ENCODE results near the gene RNF144A. TPM values are rescaled to one million over a fixed set of nuclear protein-coding genes. Genes with fewer than 3 reads are reported as not detected.

RNF144A gene
- total and polyA plus RNA-seq, 2 experiments from 2014 or later: 5.4 to 10.1 TPM

DNA sequence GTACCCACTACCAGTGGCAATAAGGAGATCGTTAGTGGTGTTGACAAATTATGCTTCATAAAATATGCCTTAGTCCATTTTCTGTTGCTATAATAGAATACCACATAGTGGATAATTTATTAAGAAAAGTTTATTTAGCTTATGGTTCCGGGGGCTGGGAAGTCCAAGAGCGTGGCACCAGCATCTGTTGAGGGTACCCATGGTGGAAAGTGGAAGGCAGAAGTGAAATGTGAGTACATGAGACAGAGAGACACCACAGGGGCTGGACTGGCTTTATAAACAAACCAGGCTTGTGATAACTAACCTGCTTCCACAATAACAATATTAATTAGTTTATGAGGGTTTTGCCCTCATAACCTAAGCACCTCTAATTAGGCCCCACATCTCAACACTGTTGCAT, 146.6 kb downstream of the RNF144A start:
- no peak for TF ChIP-seq EZH2 (IDR thresholded peaks at IDR 0.05; ENCODE audit: borderline replicate concordance)
- TF ChIP-seq, protein P1, sequence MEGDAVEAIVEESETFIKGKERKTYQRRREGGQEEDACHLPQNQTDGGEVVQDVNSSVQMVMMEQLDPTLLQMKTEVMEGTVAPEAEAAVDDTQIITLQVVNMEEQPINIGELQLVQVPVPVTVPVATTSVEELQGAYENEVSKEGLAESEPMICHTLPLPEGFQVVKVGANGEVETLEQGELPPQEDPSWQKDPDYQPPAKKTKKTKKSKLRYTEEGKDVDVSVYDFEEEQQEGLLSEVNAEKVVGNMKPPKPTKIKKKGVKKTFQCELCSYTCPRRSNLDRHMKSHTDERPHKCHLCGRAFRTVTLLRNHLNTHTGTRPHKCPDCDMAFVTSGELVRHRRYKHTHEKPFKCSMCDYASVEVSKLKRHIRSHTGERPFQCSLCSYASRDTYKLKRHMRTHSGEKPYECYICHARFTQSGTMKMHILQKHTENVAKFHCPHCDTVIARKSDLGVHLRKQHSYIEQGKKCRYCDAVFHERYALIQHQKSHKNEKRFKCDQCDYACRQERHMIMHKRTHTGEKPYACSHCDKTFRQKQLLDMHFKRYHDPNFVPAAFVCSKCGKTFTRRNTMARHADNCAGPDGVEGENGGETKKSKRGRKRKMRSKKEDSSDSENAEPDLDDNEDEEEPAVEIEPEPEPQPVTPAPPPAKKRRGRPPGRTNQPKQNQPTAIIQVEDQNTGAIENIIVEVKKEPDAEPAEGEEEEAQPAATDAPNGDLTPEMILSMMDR (IDR thresholded peaks at IDR 0.05; ENCODE audit: poor library complexity): no peak
- TF ChIP-seq EZH2phosphoT487 (IDR thresholded peaks at IDR 0.05; ENCODE audit: low read depth, severe bottlenecking, unreplicated experiment): no peak
- no peak for DNase-seq (ENCODE audit: low spot score)
- Histone ChIP-seq H3K4me3 (no peak overlapping the region), H3K27ac (no peak overlapping the region), H2AFZ (no peak overlapping the region), H3K79me2 (no peaks in the 10 kb centered on the region), H3K36me3 (replicated peaks; ENCODE audit: insufficient read depth, low read depth) (no peaks in the 10 kb centered on the region), H3K9me3 (ENCODE audit: low read depth) (no peaks in the 10 kb centered on the region), H4K20me1 (ENCODE audit: insufficient read depth, poor library complexity, severe bottlenecking) (no peaks in the 10 kb centered on the region), H3K9me2 (replicated peaks; ENCODE audit: insufficient read depth) (no peaks in the 10 kb centered on the region), H3K4me1 (ENCODE audit: insufficient read depth) (no peaks in the 10 kb centered on the region), H3K4me2 (no peak overlapping the region), H3K27me3 (no peaks in the 10 kb centered on the region)
- WGBS (ENCODE audit: low lambda C conversion rate, missing lambda C conversion rate): 59% methylated on average over 3 of the region's 3 CpGs

DNA sequence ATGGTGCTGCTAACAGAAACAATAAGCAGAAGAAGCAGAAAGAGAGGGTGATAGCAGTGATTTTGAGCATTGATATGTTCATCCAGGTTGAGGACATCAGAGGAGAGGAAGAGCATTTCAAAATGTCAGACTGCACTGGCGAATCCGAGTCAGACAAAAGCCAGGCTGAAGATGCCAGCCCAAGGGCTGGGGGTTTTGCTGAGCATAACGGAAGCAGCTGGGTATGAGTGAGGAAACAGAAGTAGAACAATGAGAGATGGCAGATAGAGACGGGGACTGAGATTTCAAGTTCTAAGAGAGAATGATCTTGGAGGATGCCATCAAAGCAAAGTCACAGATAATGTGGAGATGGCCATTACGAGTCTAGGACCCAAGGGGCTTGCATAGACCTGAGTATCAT, 151.2 kb downstream of the RNF144A start:
- Histone ChIP-seq H2AFZ (no peak overlapping the region), H3K9me2 (replicated peaks; ENCODE audit: insufficient read depth) (no peaks in the 10 kb centered on the region), H4K20me1 (ENCODE audit: insufficient read depth, poor library complexity, severe bottlenecking) (no peaks in the 10 kb centered on the region), H3K27me3 (no peaks in the 10 kb centered on the region), H3K36me3 (replicated peaks; ENCODE audit: insufficient read depth, low read depth) (no peaks in the 10 kb centered on the region), H3K4me3 (no peak overlapping the region), H3K27ac (no peak overlapping the region), H3K9me3 (ENCODE audit: low read depth) (no peaks in the 10 kb centered on the region), H3K79me2 (no peaks in the 10 kb centered on the region), H3K4me2 (no peak overlapping the region), H3K4me1 (ENCODE audit: insufficient read depth) (no peaks in the 10 kb centered on the region)
- WGBS (ENCODE audit: low lambda C conversion rate, missing lambda C conversion rate): 94% methylated on average over 5 of the region's 5 CpGs
- TF ChIP-seq EZH2 (IDR thresholded peaks at IDR 0.05; ENCODE audit: borderline replicate concordance) (no peak), EZH2phosphoT487 (IDR thresholded peaks at IDR 0.05; ENCODE audit: low read depth, severe bottlenecking, unreplicated experiment) (no peak)
- TF ChIP-seq, protein P1 (IDR thresholded peaks at IDR 0.05; ENCODE audit: poor library complexity): no peak
- DNase-seq (ENCODE audit: low spot score): no peak

DNA sequence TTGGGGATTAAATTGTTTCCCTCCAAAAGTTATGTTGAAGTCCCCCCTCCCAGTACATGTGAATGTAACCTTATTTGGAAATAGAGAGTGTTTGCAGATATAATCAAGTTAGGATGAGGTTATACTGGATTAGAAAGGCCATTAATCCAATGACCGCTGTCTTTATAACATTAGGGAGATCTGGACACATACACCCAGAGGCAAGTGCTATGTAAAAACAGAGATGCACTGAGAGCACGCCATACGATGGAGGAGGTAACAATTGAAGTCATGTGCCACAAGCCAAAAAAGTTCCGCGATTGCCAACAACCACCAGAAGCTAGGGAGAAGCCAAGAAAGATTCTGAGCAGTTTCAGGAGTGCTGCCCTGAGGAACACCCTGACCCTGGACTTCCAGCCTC, 153.3 kb downstream of the RNF144A start:
- H4K20me1 ChIP-seq (ENCODE audit: insufficient read depth, poor library complexity, severe bottlenecking): no peaks in the 10 kb centered on the region
- 96% methylated on average over 5 of the region's 5 CpGs for WGBS (ENCODE audit: low lambda C conversion rate, missing lambda C conversion rate)
- H3K9me2 ChIP-seq (replicated peaks; ENCODE audit: insufficient read depth): no peaks in the 10 kb centered on the region
- no peaks in the 10 kb centered on the region for H3K27me3 ChIP-seq
- H3K4me3 ChIP-seq: no peak overlapping the region
- no peak overlapping the region for H3K27ac ChIP-seq
- no peaks in the 10 kb centered on the region for H3K4me1 ChIP-seq (ENCODE audit: insufficient read depth)
- no peak overlapping the region for H3K4me2 ChIP-seq
- no peaks in the 10 kb centered on the region for H3K79me2 ChIP-seq
- no peaks in the 10 kb centered on the region for H3K36me3 ChIP-seq (replicated peaks; ENCODE audit: insufficient read depth, low read depth)
- H3K9me3 ChIP-seq (ENCODE audit: low read depth): no peaks in the 10 kb centered on the region
- TF ChIP-seq, protein P1 (IDR thresholded peaks at IDR 0.05; ENCODE audit: poor library complexity): no peak
- TF ChIP-seq EZH2phosphoT487 (IDR thresholded peaks at IDR 0.05; ENCODE audit: low read depth, severe bottlenecking, unreplicated experiment) (no peak), EZH2 (IDR thresholded peaks at IDR 0.05; ENCODE audit: borderline replicate concordance) (no peak)
- no peak for DNase-seq (ENCODE audit: low spot score)
- H2AFZ ChIP-seq: no peak overlapping the region

DNA sequence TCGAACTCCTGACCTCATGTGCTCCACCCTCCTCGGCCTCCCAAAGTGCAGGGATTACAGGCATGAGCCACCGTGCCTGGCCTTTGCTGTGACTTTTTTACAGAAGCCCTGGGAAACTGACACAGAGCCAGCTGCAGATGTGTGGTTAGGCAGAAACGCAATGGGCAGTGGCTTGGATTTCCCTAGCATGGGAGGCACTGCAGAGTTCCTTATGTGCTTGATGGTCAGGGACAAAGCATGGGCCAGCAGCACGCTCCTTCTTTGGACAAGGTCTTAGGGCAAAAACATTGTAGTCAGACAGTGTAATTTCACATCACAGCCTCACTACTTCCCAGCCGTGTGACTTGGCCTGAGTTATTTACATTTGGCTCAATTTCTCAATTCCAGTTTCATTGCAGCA, 153.9 kb downstream of the RNF144A start:
- Histone ChIP-seq H3K79me2 (no peaks in the 10 kb centered on the region), H4K20me1 (ENCODE audit: insufficient read depth, poor library complexity, severe bottlenecking) (no peaks in the 10 kb centered on the region), H3K9me2 (replicated peaks; ENCODE audit: insufficient read depth) (no peaks in the 10 kb centered on the region), H3K27ac (no peak overlapping the region), H3K4me1 (ENCODE audit: insufficient read depth) (no peaks in the 10 kb centered on the region), H3K4me2 (no peak overlapping the region), H3K36me3 (replicated peaks; ENCODE audit: insufficient read depth, low read depth) (no peaks in the 10 kb centered on the region), H3K27me3 (no peaks in the 10 kb centered on the region), H3K9me3 (ENCODE audit: low read depth) (no peaks in the 10 kb centered on the region), H2AFZ (no peak overlapping the region), H3K4me3 (no peak overlapping the region)
- WGBS (ENCODE audit: low lambda C conversion rate, missing lambda C conversion rate): 87% methylated on average over 6 of the region's 6 CpGs
- DNase-seq (ENCODE audit: low spot score): no peak
- TF ChIP-seq EZH2 (IDR thresholded peaks at IDR 0.05; ENCODE audit: borderline replicate concordance) (no peak), EZH2phosphoT487 (IDR thresholded peaks at IDR 0.05; ENCODE audit: low read depth, severe bottlenecking, unreplicated experiment) (no peak)
- TF ChIP-seq, protein P1 (IDR thresholded peaks at IDR 0.05; ENCODE audit: poor library complexity): no peak
